OCI-LY7 (cell line): ENCODE results near the gene KYAT1.

Experiments used
- CTCF ChIP-seq: fragments of 200-600 bp; sonication (generic); conservative IDR thresholded peaks from 2 replicates; pipeline ENCODE4 v1.5.1; 2014; ENCODE audit warnings: mild to moderate bottlenecking, antibody characterized with exemption, low read length, moderate library complexity, mixed read lengths
- EZH2phosphoT487 ChIP-seq: fragments of 200-600 bp; sonication (generic); IDR thresholded peaks from 2 replicates; pipeline ENCODE4 v1.6.1; 2018; ENCODE audit warnings: low read depth, borderline replicate concordance, mild to moderate bottlenecking, mixed run types, antibody characterized with exemption, low read length, moderate library complexity, mixed read lengths

- TF ChIP-seq EZH2phosphoT487 (no peak), CTCF (no peak)
These were observed 48.1 kb downstream of the KYAT1 start for GRCh38 chr9:128833696-128834095.
